HG03025 (cell line): ENCODE measurements around the gene TMEM143.
"Not testable (repeated sequence)": the region's sequence is repeated elsewhere in the genome, so short reads cannot be mapped to it uniquely, and the experiment has no call there.

Source experiments
- ATAC-seq: cut with Tn5 transposase; IDR thresholded peaks from one replicate; pipeline ENCODE4 v1.9.1; 2021; ENCODE audit warnings: mild to moderate bottlenecking, moderate library complexity; ENCODE audit not compliant: unreplicated experiment, low FRiP score

The TMEM143 gene

DNA sequence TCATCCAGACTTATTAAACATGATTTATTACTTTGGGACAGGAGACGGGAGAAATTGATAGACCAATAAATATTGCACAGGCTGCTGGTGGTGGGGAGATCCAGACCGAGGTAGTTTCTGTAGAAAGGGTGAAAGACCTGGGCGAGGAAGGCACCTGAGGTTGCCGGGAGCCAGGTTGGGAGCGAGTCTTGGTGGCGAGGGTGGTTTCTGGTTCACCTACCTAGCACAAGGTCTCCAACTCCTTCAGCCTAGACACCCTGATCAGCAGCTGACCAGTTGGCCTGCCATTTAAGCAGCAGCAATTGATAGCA, 31.4 kb downstream of the TMEM143 start:
- no peak for ATAC-seq

GRCh38 chr19:48330012-48330681, 33.6 kb downstream of the TMEM143 start:
- no peak for ATAC-seq

DNA sequence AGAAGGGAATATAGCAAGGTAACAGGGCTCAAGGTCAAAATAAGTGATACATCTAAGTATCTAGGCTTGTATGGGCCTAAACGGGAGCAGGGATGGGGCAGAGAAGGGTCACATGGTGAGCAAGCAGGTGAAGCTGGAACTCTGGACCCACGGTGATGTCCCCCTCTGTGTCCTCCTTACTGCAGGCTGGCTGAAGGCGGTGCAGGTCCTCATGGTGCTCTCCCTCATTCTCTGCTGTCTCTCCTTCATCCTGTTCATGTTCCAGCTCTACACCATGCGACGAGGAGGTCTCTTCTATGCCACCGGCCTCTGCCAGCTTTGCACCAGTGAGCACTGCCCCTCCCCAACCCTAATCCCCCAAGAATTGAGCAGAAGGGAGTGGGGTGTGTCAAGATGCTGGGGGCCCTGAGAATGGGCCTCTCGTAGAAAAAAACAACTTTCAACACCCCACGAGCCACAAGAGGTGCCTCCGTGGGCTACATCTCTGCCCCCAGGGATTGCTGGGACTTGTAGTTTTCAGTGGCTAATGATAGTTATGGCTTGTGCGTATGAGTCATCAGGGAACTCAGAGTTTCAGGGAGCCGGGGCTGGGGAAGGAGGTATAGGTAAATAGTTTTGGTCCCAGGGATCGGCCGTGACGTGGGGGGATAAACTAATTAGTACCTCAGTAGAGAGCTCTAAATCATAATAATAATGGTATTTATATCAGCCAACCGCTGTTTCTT, 34.4 kb downstream of the TMEM143 start:
- no peak for ATAC-seq

- ATAC-seq: no peak
Measured at GRCh38 chr19:48325265-48325910, 38.4 kb downstream of the TMEM143 start, which contains the start of gene EMP3. Gene EMP3, plus strand, starts transcription at chr19:48325552. Its CDS starts 1,293 bp downstream, at chr19:48326845.

GRCh38 chr19:48321622-48322591, 41.8 kb downstream of the TMEM143 start:
- peak; percentile 64 for ATAC-seq

DNA sequence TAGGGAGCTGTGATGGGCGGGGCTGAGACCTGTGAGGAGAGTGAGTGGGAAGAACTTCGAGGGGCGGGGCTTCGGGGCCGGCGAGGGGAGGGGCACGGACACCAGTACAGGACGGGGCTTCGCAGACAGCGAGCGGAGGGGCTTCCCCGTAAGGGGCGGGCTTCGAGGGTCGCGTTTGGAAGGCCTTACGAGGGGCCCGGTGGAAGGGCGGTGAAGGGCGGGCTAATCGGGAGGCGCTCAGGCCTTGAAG, 42.4 kb downstream of the TMEM143 start:
- peak; percentile 46 for ATAC-seq

- ATAC-seq: no peak
Measured at GRCh38 chr19:48319647-48320541, 43.8 kb downstream of the TMEM143 start.

DNA sequence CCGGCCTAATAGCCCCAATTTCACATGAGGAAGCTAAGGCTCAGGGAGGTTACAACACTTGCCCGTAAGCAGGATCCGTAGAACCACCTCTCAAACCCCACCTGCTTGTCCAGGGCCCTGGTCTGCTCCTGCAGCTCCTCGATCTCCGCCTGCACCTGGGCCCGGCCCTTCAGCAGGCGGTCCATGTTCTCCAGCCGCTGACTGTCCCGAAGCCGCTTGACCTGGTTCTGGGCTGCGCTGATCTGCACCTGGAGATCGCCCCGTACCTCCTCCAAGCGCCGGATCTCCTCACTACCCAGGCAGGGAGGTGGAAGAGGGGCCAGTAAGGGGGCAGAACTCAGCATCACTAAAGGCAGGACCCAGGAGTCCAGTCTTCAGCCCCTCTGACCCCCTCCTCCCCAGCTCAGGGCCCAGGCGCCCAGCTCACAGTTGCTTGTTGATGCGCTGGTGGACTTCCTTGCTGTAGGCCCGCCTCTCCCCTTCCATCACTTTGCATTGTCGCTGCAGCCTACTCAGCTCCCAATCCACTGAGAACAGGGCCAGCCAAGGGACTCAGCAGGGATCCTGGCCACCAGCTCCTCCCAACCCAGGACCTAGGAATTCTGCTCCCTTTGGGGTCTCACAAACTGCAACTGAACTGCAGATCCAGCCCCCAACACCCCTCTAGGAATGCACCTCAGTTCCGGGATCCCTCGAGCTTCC, 45.3 kb downstream of the TMEM143 start:
- ATAC-seq: no peak

DNA sequence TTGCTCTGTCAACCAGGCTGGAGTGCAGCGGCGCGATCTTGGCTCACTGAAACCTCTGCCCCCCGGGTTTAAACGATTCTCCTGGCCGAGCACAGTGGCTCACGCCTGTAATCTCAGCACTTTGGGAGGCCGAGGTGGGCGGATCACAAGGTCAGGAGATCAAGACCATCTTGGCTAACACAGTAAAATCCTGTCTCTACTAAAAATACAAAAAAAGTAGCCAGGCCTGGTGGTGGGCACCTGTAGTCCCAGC, 46.1 kb downstream of the TMEM143 start:
- not testable (repeated sequence) for ATAC-seq

DNA sequence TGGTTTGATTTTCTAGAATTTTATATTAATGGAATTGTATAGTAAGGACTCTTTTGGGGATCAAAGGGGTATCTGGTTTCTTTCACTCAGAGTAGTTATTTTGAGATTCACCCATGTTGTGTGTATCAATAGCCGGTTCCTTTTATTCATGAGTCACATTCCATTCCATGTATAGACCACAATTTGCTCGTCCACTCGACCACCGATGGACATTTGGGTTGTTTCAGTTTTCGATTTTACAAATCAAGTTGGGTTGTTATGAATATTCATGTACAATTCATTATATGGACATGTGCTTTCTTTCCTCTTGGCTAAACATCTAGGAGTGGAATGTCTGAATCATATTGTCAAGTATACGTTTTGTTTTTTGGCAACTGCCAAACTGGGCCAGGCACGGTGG, 48.0 kb downstream of the TMEM143 start:
- ATAC-seq: no peak

DNA sequence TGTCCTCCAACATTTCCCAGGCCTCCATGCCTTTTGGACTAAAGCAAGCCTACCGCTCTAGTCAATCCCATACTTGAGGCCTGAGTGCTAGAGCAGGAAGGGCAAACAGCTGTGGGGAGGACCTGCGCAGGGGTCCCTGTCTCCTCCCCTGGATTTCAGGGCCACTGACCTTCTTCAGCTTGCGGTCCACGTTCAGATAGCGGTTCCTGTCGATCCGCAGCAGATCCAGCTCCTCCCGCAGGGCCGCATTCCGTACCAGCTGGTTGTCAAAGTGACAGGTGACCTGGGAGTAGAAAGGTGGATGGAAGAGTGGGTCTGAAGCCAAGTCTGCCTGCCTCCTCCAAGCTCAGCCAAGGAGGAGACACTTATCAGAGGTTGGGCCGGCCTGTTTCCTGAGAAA, 52.4 kb downstream of the TMEM143 start:
- no peak for ATAC-seq

DNA sequence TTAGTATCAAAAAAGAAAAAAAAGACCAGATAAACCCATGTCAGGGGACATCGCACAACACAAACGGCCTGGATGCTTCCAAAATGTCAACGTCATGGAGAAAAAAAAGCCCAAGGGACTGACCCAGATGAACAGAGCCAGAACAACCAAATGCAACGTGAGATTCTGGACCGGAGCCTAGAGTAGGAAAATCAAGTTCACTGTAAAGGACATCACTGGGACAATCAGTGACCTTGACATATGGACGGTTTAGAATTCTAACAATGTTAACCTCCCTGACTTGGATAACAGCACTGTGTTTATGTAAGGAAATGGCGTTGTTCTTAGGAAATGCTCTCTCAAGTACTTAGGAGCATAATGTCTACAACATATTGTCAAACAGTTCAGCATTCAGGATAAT, 53.5 kb downstream of the TMEM143 start:
- ATAC-seq: no peak

GRCh38 chr19:48309731-48310130, 54.0 kb downstream of the TMEM143 start:
- ATAC-seq: not testable (repeated sequence)

GRCh38 chr19:48308631-48309586, 54.8 kb downstream of the TMEM143 start:
- no peak for ATAC-seq

GRCh38 chr19:48303866-48304265, 59.9 kb downstream of the TMEM143 start:
- ATAC-seq: no peak

DNA sequence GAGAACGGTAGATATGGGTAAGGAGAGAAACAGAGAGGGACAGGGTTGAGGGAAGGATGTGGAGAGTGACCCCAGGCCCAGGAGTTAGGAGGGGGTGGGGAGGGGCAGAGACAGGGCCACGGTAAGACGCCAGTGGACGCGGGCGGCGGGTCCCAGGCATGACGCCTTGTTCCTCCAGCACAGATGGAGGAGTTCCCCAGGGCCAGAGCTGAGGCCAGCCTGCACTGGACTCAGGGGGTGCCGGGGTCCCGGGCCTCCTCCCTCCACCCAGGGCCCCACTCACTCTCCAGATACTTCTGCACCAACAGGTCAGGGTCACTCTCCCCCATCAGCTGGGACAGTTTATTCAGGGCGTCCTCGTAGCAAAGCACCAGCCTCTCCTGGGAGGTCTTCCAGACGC, 60.4 kb downstream of the TMEM143 start:
- ATAC-seq: no peak

DNA sequence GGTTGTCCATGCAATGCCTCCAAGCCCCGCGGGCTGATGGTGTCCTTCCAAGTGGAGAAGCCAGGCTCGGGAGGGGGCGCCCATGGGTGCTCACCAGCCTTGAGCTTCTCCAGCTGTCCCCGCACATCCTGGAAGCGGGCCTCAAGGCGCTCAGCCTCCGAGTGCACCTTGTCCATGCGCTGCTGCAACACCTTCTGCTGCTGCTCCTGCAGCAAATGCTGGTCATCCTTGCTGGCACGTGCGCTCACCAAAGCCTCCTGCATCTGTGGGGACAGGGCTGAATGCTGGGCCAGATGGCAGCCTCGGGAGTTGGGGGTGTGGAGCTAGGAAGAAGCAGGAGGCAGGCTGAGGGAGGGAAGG, 61.2 kb downstream of the TMEM143 start:
- ATAC-seq: no peak

DNA sequence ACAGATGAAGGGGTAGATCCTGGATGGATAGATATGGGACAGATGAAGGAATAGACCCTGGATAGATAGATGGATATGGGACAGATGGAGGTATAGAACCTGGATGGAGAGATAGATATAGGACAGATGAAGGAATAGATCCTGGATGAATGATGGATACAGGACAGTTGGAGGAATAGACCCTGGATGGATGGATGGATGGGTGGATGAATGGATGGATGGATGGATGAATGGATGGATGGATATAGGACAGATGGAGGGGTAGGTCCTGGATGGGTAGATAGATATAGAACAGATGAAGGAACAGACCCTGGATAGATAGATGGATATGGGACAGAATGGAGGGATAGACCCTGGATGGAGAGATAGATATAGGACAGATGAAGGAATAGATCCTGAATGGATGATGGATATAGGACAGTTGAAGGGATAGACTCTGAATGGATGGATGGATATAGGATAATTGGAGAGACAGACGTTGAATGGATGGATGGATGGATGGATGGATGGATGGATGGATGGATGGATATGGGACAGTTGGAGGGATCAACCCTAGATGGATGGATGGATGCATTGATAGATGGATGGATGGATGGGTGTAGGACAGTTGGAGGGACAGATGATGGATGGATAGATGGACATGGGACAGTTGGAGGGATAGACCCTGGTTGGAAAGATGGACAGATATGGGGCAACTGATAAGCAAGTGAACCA, 61.7 kb downstream of the TMEM143 start:
- no peak for ATAC-seq
